HG03097 (cell line): ENCODE data around the gene SULT1A1.

Source experiments
- ATAC-seq: cut with Tn5 transposase; IDR thresholded peaks from one replicate; pipeline ENCODE4 v1.9.1; 2021; ENCODE audit not compliant: unreplicated experiment, low FRiP score

Gene SULT1A1

GRCh38 chr16:28562199-28562598 is 47.6 kb downstream of the SULT1A1 start:
- ATAC-seq: no peak

DNA sequence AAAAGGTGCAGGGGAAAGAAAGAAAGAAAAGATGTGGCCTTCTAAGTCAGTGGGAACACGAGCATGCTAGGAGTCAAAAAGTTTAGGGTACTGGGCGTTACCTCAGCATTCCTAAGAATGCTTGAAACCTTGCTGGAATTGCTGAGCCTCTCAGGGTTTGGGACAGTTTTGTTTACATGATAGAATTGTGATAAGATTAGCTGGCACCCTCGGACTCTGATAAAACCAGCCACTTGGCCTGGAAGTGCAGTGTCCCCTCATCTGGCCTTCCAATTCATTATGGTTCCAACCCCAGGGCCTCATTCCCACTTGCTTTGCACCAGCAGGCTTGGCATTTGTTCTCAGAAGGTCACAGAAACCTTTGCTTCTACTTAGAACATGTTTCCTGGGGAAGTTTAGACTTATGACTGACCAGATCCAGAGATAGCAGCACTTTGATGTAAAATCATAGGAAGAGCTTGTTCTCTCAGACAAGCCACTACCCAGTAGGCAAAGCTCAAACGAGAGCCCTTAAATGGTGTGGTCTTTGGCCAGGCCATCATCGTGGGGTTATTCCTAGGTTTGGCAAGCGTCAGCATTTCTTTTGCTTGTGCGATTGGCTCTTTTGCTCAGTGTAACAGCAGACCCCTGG is 48.2 kb downstream of the SULT1A1 start:
- ATAC-seq: no peak

DNA sequence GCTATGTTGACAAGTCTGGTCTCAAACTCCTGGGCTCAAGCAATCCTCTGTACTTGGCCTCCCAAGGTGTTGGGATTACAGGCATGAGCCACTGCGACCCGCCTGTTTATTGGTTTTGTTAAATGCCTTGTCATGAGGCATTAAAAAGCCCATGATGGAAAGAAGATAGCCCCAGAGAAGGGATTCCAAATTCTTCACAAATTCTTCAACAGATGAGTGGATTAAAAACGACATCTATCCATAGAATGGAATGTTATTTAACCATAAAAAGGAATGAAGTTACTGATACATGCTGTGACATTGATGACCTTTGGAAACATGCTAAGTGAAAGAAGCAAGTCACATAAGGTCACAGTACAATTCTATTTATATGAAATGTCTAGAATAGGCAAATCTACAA is 51.4 kb downstream of the SULT1A1 start:
- ATAC-seq: no peak

- no peak for ATAC-seq
Measured at GRCh38 chr16:28556914-28557320, 52.9 kb downstream of the SULT1A1 start.

DNA sequence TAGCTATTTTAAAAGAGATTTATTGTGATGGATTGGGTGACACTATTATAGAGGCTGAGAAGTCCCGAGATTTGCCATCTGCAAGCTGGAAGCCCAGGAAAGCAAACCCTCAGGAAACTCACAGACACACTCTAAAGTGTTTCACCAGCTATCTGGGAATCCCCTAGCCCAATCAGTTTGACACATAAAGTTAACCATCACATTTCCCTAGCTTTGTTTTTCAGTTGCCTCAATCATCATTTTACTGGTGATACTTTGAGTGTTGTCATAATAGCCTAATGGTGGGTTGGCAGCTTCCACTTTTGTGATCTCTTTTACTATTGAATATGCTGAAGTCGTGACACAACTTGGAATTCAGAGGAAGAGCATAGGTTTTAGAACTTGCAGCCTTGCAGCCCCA is 54.3 kb downstream of the SULT1A1 start:
- ATAC-seq: no peak
